Measurements from ENCODE around the gene SH3GLB2. TPM values are rescaled to one million over a fixed set of nuclear protein-coding genes. Genes with fewer than 3 reads are reported as not detected.

SH3GLB2 gene
- total RNA-seq, 1 donor from 2014 or later = 88.4 TPM

DNA sequence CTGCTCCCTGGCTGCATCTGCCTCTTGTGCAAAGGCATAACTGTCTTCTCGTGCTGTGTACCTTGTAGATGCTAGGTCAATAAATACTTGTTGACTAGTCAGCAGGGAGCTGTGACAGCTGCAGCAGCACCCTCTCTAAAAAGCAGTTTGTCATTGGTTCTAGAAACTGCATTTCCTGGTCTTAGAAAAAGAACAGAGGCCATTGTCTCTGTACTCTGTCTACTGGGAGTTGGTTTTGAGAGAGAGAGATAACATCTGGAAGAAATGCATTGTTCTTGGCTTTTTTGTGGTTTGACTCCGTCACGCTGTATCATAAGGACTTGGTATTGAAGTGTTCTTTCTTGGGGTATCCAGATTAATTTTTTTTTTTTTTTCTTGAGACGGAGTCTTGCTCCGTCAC lies 32.3 kb downstream of the SH3GLB2 start:
- Histone ChIP-seq H3K4me1 (no peaks in the 10 kb centered on the region), H3K9me3 (no peaks in the 10 kb centered on the region), H3K36me3 (peaks cover 96% of the 10 kb centered on the region), H3K4me3 (no peak overlapping the region), H3K27me3 (no peaks in the 10 kb centered on the region), H3K27ac (no peak overlapping the region)
- DNase-seq (peak; percentile 6), ATAC-seq (no peak)
- TF ChIP-seq, protein P1, sequence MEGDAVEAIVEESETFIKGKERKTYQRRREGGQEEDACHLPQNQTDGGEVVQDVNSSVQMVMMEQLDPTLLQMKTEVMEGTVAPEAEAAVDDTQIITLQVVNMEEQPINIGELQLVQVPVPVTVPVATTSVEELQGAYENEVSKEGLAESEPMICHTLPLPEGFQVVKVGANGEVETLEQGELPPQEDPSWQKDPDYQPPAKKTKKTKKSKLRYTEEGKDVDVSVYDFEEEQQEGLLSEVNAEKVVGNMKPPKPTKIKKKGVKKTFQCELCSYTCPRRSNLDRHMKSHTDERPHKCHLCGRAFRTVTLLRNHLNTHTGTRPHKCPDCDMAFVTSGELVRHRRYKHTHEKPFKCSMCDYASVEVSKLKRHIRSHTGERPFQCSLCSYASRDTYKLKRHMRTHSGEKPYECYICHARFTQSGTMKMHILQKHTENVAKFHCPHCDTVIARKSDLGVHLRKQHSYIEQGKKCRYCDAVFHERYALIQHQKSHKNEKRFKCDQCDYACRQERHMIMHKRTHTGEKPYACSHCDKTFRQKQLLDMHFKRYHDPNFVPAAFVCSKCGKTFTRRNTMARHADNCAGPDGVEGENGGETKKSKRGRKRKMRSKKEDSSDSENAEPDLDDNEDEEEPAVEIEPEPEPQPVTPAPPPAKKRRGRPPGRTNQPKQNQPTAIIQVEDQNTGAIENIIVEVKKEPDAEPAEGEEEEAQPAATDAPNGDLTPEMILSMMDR (IDR thresholded peaks at IDR 0.05) = no peak
- intact Hi-C loops (cut with DNase I) = no loop called here

DNA sequence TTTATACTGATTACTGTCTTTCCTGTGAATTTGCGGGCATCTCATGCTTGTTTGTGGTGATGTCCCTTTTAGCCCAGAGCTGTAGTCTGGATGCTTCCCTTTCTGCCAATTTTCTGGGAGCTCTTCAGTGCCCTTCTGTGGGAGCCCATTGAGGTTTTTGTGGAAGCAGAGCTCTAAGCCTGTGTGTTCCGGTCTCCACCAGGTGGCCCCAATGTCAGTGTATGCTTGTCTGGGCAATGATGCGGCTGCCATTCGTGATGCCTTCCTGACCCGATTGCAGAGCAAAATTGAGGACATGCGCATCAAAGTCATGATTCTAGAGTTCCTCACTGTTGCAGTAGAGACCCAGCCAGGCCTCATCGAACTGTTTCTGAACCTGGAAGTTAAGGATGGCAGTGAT lies 35.1 kb downstream of the SH3GLB2 start:
- peak; percentile 43 for ATAC-seq
- no peak for DNase-seq
- H3K9me3 ChIP-seq = no peaks in the 10 kb centered on the region

DNA sequence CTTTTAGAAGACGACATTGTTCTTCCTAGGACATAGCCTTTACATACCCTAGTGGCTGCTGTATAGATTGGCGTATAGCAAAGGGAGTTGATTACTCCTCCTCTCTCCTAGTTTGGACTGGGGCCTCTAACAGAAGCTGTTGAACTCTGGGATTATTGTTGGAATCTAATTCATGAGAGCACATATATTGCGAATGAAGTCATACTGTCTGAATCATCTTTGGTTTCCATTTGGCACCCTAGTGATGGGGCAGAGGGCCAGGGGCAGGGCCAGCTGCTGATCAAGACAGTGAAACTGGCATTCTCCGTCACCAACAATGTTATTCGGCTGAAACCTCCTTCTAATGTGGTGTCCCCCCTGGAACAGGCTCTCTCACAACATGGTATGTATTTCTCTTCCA lies 40.3 kb downstream of the SH3GLB2 start:
- Histone ChIP-seq H3K27me3 (no peaks in the 10 kb centered on the region), H3K4me1 (no peaks in the 10 kb centered on the region), H3K9me3 (no peaks in the 10 kb centered on the region), H3K36me3 (peaks cover 93% of the 10 kb centered on the region), H3K4me3 (no peak overlapping the region), H3K27ac (no peak overlapping the region)
- TF ChIP-seq, protein P1 (IDR thresholded peaks at IDR 0.05) = no peak
- ATAC-seq (no peak), DNase-seq (no peak)
- intact Hi-C loops (cut with DNase I) = no loop called here

More for the DNA sequence above, 35.1 kb downstream of the SH3GLB2 start:
- Histone ChIP-seq H3K27ac (no peak overlapping the region), H3K36me3 (peaks cover 95% of the 10 kb centered on the region), H3K4me3 (no peak overlapping the region), H3K27me3 (no peaks in the 10 kb centered on the region), H3K4me1 (no peaks in the 10 kb centered on the region)
- TF ChIP-seq, protein P1 (IDR thresholded peaks at IDR 0.05) = no peak
- intact Hi-C loops (cut with DNase I) = no loop called here

DNA sequence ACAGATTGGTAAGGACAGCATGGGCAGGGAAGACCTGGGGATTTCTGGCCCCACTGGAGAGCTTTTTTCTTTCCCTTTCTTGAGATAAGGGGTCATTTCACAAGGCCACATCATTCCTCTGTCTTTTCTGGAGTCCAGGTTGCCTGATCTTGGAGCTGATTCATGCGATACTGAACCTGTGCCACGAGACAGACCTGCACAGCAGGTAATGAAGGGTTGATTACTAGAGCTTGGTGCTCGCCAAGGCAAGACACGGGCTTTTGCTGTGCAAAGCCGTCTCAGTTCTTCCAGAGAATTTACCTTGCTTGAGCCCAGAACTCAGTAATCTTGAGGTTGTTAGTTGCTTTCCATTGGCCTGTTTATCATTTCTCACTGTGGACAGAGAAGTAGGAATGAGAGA lies 41.5 kb downstream of the SH3GLB2 start:
- ATAC-seq = no peak
- H3K36me3 ChIP-seq = peaks cover 95% of the 10 kb centered on the region
- intact Hi-C loops (cut with DNase I) = no loop called here
- H3K9me3 ChIP-seq = no peaks in the 10 kb centered on the region
- H3K27me3 ChIP-seq = no peaks in the 10 kb centered on the region
- no peak for DNase-seq
- TF ChIP-seq, protein P1 (IDR thresholded peaks at IDR 0.05) = no peak
- no peak overlapping the region for H3K4me3 ChIP-seq
- no peaks in the 10 kb centered on the region for H3K4me1 ChIP-seq
- no peak overlapping the region for H3K27ac ChIP-seq

DNA sequence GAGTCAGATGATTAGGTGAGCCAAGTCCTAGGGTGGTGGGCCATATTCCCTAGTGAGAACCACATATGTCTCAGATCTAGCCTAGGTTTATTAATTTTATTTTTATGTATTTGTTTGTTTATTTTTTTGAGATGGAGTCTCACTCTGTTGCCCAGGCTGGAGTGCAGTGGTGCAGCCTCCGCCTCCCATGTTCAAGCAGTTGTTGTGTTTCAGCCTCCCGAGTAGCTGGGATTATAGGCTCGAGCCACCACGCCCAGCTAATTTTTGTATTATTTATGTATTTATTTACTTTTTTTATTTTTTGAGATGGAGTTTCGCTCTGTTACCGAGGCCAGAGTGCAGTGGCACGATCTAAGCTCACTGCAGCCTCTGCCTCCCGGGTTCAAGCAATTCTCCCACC lies 44.6 kb downstream of the SH3GLB2 start:
- intact Hi-C loops (cut with DNase I) = no loop called here
- TF ChIP-seq, protein P1 (IDR thresholded peaks at IDR 0.05) = no peak
- H3K4me3 ChIP-seq = no peak overlapping the region
- DNase-seq = no peak
- ATAC-seq = no peak
- H3K27me3 ChIP-seq = no peaks in the 10 kb centered on the region
- H3K27ac ChIP-seq = no peak overlapping the region
- H3K9me3 ChIP-seq = no peaks in the 10 kb centered on the region
- H3K36me3 ChIP-seq = peaks cover 98% of the 10 kb centered on the region
- H3K4me1 ChIP-seq = no peaks in the 10 kb centered on the region

DNA sequence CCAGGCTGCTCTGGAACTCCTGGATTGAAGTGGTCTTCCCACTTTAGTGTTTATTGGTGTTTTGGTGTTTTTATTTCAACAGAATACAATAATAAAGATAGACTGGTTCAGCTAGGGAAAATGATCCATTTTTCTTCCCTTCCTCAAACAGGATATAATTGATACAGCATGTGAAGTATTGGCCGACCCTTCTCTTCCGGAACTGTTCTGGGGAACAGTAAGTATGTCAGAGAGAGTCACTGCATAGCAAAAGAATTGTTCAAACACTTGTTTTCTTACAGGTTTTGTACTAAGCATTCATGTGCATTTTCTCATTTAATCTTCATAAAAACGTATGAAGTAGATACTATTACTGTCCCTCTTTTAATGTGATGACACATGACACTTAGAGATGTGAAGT lies 49.0 kb downstream of the SH3GLB2 start:
- Histone ChIP-seq H3K9me3 (no peaks in the 10 kb centered on the region), H3K4me1 (no peaks in the 10 kb centered on the region), H3K27ac (no peak overlapping the region), H3K27me3 (no peaks in the 10 kb centered on the region), H3K36me3 (peaks cover 97% of the 10 kb centered on the region), H3K4me3 (no peak overlapping the region)
- ATAC-seq = no peak
- TF ChIP-seq, protein P1 (IDR thresholded peaks at IDR 0.05) = no peak
- DNase-seq = no peak
- intact Hi-C loops (cut with DNase I) = no loop called here
